Tongue (tissue), 3 donors: ENCODE data around the gene ZNF716. TPM values are rescaled to one million over a fixed set of nuclear protein-coding genes. Genes with fewer than 3 reads are reported as not detected.
"Not testable (repeated sequence)": the region's sequence is repeated elsewhere in the genome, so short reads cannot be mapped to it uniquely, and the experiment has no call there.

Experiments used
- DNase-seq: peaks from one replicate; pipeline ENCODE4 v3.0.0-alpha.2; 2015
- small RNA-seq: library from RNA; depleted of rRNA; stranded (forward); fragments of <200 nt; gene quantifications from one replicate; pipeline ENCODE3, GENCODE V24; 2014; ENCODE audit warnings: low replicate concordance
- total RNA-seq: library from RNA; depleted of rRNA; stranded (reverse); fragments of >200 nt; gene quantifications from one replicate; pipeline ENCODE4 v1.2.3, GENCODE V29; 2014

Gene ZNF716
- total RNA-seq, 1 donor from 2014 or later, result not detected

DNA sequence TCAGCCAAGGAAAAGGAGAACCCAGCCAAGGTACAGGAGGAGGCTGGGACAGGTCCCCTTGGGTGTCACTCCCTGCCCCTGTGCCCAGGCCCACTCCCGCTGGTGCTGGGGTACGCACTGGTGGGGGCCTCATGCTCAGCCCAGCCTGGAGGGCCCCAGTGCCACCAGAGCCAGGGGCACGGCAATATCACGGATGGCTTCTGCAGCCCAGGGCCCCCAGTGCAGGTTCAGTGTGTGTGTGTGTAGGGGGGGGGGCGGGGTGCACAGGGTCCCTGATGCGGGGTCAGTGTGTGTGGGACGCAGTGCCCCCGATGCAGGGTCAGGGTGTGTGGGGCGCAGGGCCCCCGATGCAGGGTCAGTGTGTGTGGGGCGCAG lies 23.4 kb upstream of the ZNF716 start:
- DNase-seq, result no peak

DNA sequence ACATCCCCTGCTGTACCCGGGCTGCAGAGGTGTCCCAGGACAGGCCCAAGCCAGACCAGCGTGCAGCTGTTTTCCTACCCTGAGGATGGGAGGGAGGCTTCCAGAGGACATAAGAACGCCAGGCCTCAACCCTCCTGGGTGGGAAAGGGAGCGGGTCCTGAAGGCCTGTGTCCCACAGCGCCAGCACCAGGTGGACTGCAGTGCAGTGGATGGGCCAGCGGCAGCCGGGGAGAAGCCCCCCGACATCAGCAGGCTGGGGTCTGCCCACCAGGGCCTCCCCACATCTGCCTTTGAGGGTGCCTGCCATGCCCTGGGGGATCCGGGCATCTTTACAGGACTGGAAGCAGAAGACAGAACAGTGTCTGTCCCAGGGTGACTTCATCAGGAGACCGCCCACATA lies 22.8 kb upstream of the ZNF716 start:
- DNase-seq, result no peak

DNA sequence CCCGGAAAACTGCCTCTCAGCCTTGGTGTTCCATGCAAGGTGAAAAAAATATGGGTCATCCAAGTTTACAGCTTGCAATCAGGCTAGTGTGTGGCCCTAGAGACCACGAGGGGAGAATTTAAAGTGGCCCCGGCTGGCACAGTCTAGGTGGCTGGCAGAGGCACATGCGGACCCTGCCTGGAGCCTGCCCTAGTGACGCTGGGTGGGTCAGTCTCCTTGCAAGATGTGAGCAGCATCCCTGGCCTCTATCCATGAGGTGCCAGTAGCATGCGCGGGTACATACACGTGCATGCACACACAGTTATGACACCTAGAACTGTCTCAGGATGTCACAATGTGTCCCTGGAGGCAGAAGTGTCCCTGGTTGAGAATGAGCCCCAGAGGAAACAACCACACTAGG lies 22.4 kb upstream of the ZNF716 start:
- no peak for DNase-seq

DNA sequence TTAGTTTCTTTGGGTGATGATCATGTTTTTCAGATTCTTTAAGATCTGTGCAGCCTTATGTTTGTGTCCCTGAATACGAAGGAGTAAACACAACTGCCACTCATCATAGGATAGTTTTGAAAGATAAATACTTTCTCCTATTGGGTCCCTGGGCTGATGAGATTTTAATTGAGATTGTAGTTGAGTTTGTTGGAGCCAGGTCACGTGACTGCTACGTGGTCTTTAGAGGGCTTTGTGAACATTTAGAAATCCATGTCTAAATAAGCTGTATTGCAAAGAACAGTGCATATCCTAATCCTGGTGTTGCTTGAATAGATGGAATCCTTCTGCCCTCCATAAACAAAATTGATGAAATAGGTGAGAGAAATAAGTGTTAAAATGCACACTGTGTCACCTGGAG lies 17.4 kb upstream of the ZNF716 start:
- DNase-seq, result no peak

DNA sequence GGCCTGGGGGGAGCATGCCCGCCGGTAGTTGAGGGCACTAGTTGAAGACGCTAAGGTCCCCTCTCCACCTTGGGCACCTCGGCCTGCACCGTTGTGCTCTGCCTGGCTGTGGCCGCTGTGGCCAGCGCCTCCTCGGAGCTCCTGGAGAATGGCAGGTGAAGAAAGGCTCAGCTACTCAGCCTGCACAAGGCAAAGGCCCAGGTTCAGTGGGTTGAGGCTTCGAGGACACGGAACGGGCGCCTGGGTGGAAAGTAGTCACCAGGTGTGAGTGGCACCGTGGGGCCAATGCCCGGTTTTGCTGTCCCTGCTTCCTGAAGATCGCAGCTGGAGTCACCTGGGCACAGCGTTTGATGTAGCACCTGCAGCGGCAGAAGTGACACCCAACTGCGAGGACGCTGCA lies 12.4 kb upstream of the ZNF716 start:
- DNase-seq, result no peak

DNA sequence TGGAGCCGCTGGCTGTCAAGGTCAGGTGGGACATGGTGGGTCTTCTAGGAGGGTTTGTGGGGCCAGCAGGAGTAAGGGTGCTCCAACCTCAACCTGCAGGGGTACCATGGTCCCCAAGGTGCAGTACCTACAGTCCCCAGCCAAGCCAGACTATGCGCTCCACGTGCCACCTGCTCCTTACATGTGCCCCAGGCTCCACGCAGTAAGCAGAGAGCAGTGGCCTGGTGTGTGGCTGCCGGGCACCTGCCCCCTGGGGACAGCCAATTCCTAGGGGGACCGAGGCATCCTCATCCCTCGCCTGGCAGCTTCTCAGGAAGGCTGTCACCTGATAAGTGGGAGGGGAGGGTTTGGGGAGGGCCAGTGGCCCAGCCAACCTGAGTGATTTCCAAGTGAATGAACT lies 11.7 kb upstream of the ZNF716 start:
- DNase-seq, result no peak

DNA sequence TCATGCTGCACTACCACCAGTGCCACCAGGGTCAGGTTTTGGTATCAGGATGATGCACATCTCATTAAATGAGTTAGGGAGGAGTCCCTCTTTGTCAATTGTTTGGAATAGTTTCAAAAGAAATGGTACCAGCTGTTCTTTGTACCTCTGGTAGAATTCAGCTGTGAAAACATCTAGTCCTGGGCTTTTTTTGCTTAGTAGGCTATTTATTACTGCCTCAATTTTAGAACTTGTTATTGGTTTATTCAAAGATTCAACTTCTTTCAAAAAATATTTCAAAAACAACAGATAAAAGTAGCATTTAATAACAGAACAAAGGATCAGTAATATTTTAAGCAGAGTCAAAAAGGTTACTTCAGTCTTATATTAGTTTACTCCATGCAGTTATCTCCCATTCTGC lies 6.4 kb upstream of the ZNF716 start:
- no peak for DNase-seq

DNA sequence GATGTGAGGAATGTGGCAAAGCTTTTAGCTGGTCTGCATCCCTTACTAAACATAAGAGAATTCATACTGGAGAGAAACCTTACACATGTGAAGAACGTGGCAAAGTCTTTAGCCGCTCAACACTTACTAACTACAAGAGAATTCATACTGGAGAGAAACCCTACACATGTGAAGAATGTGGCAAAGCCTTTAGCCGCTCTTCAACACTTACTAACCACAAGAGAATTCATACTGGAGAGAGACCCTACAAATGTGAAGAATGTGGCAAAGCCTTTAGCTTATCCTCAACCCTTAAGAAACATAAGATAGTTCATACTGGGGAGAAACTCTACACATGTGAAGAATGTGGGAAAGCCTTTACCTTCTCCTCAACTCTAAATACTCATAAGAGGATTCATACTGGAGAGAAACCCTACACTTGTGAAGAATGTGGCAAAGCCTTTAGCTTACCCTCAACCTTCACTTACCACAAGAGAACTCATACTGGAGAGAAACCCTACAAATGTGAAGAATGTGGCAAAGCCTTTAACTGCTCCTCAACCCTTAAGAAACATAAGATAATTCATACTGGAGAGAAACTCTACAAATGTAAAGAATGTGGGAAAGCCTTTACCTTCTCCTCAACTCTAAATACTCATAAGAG lies 19.3 kb downstream of the ZNF716 start:
- DNase-seq, result not testable (repeated sequence)

DNA sequence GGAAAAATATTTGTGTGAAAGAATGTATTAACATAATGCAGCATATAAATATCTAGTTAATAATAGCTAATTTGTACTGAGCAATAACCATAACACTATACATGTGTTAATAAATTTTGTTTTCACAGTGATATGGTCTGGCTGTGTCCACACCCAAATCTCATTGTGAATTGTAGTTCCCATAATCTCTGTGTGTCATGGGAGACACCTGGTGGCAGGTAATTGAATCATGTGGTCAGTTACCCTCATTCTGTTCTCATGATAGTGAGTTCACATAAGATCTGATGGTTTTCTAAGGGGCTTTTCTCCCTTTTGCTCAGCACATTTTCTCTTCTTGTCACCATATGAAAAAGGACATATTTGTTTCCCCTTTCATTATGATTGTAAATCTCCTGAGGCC lies 30.3 kb downstream of the ZNF716 start:
- DNase-seq, result not testable (repeated sequence)

DNA sequence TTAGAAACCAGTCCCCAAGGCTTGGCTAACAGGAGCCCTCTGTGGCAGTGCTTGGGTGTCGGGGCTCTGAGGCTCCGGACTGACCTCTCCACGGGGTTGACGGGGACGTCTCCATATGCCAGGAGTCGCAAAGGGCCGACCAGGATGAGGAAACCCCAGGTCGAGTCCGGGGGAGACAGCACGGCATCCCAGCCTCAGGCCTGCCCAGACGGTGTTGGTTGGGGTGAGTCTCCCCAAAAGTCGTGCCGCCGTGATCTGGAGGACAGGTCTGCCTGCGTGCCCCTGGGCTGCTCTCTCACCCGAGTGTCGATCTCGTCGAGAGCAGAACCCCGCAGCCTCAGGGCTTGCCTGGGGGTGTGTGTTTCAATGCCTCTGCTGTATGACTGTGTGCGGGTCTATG lies 35.0 kb downstream of the ZNF716 start:
- DNase-seq, result not testable (repeated sequence)

DNA sequence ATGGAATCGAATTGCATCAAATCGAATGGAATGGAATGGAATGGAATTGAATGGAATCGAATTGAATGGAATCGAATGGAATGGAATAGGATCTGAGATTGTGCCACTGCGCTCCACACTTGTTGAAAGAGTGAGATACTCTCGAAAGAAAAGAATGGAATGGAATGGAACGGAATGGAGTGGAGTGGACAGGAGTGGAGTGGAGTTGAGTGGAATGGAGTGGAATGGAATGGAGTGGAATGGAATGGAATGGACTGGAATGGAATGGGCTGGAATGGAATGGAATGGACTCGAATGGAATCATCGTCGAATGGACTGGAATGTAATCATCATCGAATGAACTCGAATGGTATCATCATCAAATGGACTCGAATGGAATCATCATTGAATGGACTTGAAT lies 38.0 kb downstream of the ZNF716 start:
- DNase-seq, result no peak

DNA sequence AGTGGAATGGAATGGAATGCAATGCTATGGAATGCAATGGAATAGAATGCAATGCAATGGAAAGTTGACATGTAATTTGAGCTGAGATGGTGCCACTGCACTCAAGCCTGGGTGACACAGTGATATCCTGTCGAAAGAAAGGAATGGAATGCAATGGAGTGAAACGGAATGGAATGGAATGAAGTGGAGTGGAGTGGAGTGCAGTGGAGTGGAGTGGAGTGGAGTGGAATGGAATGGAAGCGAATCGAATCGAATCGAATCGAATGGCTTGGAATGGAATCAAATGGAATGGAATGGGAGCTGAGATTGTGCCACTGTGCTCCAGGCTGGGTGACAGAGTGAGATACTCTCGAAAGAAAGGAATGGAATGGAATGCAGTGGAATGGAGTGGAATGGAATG lies 45.1 kb downstream of the ZNF716 start:
- DNase-seq, result not testable (repeated sequence)

DNA sequence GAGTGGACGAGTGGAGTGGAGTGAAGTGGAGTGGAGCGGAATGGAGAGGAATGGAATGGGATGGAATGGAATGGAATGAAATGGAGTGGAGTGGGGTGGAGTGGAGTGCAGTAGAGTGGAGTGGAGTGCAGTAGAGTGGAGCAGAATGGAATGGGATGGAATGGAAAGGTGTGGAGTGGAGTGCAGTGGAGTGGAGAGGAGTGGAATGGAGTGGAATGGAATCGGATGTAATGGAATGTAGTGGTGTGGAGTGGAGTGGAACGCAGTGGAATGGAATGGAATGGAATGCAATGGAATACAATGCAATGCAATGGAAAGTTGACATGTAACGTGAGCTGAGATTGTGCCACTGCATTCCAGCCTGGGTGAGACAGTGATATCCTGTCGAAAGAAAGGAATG lies 46.4 kb downstream of the ZNF716 start:
- no peak for DNase-seq

DNA sequence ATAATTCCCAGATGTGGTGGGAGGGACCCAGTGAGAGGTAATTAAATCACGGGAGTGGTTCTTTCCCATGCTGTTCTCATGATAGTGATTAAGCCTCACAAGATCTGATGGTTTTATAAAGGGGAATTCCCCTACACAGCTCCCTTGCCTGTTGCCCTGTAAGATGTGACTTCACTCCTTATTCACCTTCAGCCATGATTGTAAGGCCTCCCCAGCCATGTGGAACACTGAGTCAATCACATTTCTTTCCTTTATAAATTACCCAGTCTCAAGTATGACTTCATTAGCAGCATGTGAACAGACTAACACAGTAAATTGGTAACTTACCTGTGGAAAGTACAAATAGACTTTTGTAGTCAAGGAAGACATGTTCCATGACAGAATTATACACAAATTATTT lies 55.2 kb downstream of the ZNF716 start:
- DNase-seq, result no peak

Small RNAs within 50 kb of the gene (small RNA-seq; reads per million reads assigned to genes)
- gene MIR3147, result not detected
